Spleen (tissue), 11 donors: ENCODE measurements around the gene ZNF691. TPM values are rescaled to one million over a fixed set of nuclear protein-coding genes. Genes with fewer than 3 reads are reported as not detected.

Source experiments
- DNase-seq: peaks from one replicate; pipeline ENCODE4 v3.0.0-alpha.2; 2020
- H3K27ac ChIP-seq, 8 donors: fragments of 200-600 bp; sonication (generic) in 7 of 8; 1 replicate in 4 of 8; 2 replicates in 4 of 8; pipeline versions ENCODE4 v1.5.0 to v1.8.0; 2016 to 2021; ENCODE audit warnings: inconsistent platforms in 4 of 8, mild to moderate bottlenecking in 4 of 8, moderate library complexity in 1 of 8
- H3K27me3 ChIP-seq, 7 donors: fragments of 200-600 bp; sonication (generic) in 6 of 7; replicated peaks in 1 of 7; 1 replicate in 4 of 7; 2 replicates in 3 of 7; pipeline versions ENCODE4 v1.5.0 to v1.8.0; 2016 to 2021; ENCODE audit warnings: inconsistent platforms in 3 of 7, mild to moderate bottlenecking in 1 of 7
- H3K36me3 ChIP-seq, 6 donors: fragments of 200-600 bp; sonication (generic) in 5 of 6; 1 replicate in 4 of 6; 2 replicates in 2 of 6; pipeline versions ENCODE4 v1.5.0 to v1.8.0; 2016 to 2021; ENCODE audit warnings: inconsistent platforms in 2 of 6
- H3K4me1 ChIP-seq, 6 donors: fragments of 200-600 bp; sonication (generic) in 5 of 6; 1 replicate in 3 of 6; 2 replicates in 3 of 6; pipeline versions ENCODE4 v1.5.0 to v1.8.0; 2016 to 2021; ENCODE audit warnings: inconsistent platforms in 3 of 6
- H3K4me3 ChIP-seq, 8 donors: fragments of 200-600 bp; sonication (generic) in 7 of 8; 1 replicate in 4 of 8; 2 replicates in 4 of 8; pipeline versions ENCODE4 v1.5.0 to v1.8.0; 2016 to 2021; ENCODE audit warnings: inconsistent platforms in 4 of 8, mild to moderate bottlenecking in 4 of 8, moderate library complexity in 2 of 8
- H3K9me3 ChIP-seq, 8 donors: fragments of 200-600 bp; sonication (generic) in 7 of 8; 1 replicate in 4 of 8; 2 replicates in 4 of 8; pipeline versions ENCODE4 v1.5.0 to v1.8.0; 2016 to 2021; ENCODE audit warnings: inconsistent platforms in 4 of 8
- POLR2A ChIP-seq, 3 donors: fragments of 450-650 bp; IDR thresholded peaks; one replicate each; pipeline ENCODE4 v1.5.1; 2017; ENCODE audit warnings: antibody characterized with exemption in 3 of 3, mild to moderate bottlenecking in 1 of 3
- POLR2AphosphoS5 ChIP-seq, 3 donors: sonication (generic); formaldehyde crosslinking; IDR thresholded peaks; one replicate each; pipeline ENCODE4 v1.5.1; 2017; ENCODE audit warnings: antibody characterized with exemption in 3 of 3
- WGBS, 5 donors: extraction: QIAGEN DNeasy Blood & Tissue Kit in 3 of 5; methylation state at CpG; one replicate each; pipeline versions ENCODE4 v1.1.5 to v1.1.7; 2013 to 2018; 5-methylcytosine and 5-hydroxymethylcytosine counted together
- intact Hi-C: fragments of 100-400 bp; cut with DNase I; formaldehyde crosslinking; loops from one replicate; pipeline ENCODE4 v1.15.0; 2023; ENCODE audit warnings: low total_unique reads
- polyA plus RNA-seq, 3 donors: library from polyadenylated mRNA; stranded (reverse); fragments of 200-250 nt; gene quantifications; one replicate each; pipeline ENCODE4 v1.2.1, GENCODE V29; 2013
- total RNA-seq, 7 donors: library from RNA; depleted of rRNA in 3 of 7; stranded (reverse); fragments of >200 nt in 3 of 7; fragmentation: NEBNext Ultra II Directional in 4 of 7; extraction: Animal tissue kit (Norgen Biotek cat#: 25700) in 4 of 7; gene quantifications; one replicate each; pipeline versions ENCODE4 v1.1.0 to v1.2.1, GENCODE V29; 2016 to 2021
- TF ChIP-seq, protein P1 (sequence below), 11 experiments: fragments of 200-600 bp in 7 of 11; fragments of 450-650 bp in 4 of 11; sonication (generic) in 4 of 11; IDR thresholded peaks in 8 of 11; conservative IDR thresholded peaks in 3 of 11; 1 replicate in 7 of 11; 2 replicates in 4 of 11; pipeline versions ENCODE4 v1.4.0 to v1.8.0; 2016 to 2021; ENCODE audit warnings: antibody characterized with exemption in 11 of 11, inconsistent platforms in 4 of 11, mild to moderate bottlenecking in 1 of 11
- donor health status: healthy with polysubstance abuse.
- donor health status: DM: no; HTN: no; CAD: no; lungs with moderate emphysema.
- donor health status: DM: no; HTN: no; CAD: no.
- donor health status: Bipolar disorder and iron deficiency.
- donor health status: healthy.
- donor health status: DM: no; HTN: no; CAD: no.
- donor health status: DM: yes; HTN: yes; CAD: no.

The ZNF691 gene
- total and polyA plus RNA-seq, 10 donors: 9.6 to 18.3 (median 12.1) TPM

GRCh38 chr1:42886046-42886739, 39.8 kb downstream of the ZNF691 start:
- intact Hi-C loops: no loop called here
- 84 to 88% (median 86%) methylated on average over 16 of the region's 16 CpGs for WGBS, 5 donors
- Histone ChIP-seq H3K36me3 (no peaks in the 10 kb centered on the region), H3K27me3 (peaks cover 0 to 5% (median 0%) of the 10 kb centered on the region in 7 donors), H3K27ac (no peak overlapping the region), H3K4me3 (no peak overlapping the region), H3K9me3 (no peaks in the 10 kb centered on the region), H3K4me1 (no peaks in the 10 kb centered on the region)
- no peak for TF ChIP-seq POLR2A (IDR thresholded peaks at IDR 0.05)
- TF ChIP-seq, protein P1, sequence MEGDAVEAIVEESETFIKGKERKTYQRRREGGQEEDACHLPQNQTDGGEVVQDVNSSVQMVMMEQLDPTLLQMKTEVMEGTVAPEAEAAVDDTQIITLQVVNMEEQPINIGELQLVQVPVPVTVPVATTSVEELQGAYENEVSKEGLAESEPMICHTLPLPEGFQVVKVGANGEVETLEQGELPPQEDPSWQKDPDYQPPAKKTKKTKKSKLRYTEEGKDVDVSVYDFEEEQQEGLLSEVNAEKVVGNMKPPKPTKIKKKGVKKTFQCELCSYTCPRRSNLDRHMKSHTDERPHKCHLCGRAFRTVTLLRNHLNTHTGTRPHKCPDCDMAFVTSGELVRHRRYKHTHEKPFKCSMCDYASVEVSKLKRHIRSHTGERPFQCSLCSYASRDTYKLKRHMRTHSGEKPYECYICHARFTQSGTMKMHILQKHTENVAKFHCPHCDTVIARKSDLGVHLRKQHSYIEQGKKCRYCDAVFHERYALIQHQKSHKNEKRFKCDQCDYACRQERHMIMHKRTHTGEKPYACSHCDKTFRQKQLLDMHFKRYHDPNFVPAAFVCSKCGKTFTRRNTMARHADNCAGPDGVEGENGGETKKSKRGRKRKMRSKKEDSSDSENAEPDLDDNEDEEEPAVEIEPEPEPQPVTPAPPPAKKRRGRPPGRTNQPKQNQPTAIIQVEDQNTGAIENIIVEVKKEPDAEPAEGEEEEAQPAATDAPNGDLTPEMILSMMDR (IDR thresholded peaks at IDR 0.05 in 8 of 11, conservative IDR thresholded peaks at IDR 0.05 in 3 of 11): no peak
- no peak for TF ChIP-seq POLR2AphosphoS5 (IDR thresholded peaks at IDR 0.05)
- DNase-seq: no peak

- DNase-seq: no peak
- Histone ChIP-seq H3K36me3 (no peaks in the 10 kb centered on the region), H3K9me3 (no peaks in the 10 kb centered on the region), H3K4me1 (no peaks in the 10 kb centered on the region), H3K27me3 (peaks cover 0 to 5% (median 0%) of the 10 kb centered on the region in 7 donors), H3K27ac (no peak overlapping the region), H3K4me3 (no peak overlapping the region)
- TF ChIP-seq, protein P1 (IDR thresholded peaks at IDR 0.05 in 8 of 11, conservative IDR thresholded peaks at IDR 0.05 in 3 of 11): no peak
- TF ChIP-seq POLR2A (IDR thresholded peaks at IDR 0.05) (no peak), POLR2AphosphoS5 (IDR thresholded peaks at IDR 0.05) (no peak)
- WGBS, 5 donors: 75 to 90% (median 86%) methylated on average over 20 to 21 of the region's 21 CpGs
- intact Hi-C loops: no loop called here
Observed at GRCh38 chr1:42886800-42887199, 40.4 kb downstream of the ZNF691 start.

DNA sequence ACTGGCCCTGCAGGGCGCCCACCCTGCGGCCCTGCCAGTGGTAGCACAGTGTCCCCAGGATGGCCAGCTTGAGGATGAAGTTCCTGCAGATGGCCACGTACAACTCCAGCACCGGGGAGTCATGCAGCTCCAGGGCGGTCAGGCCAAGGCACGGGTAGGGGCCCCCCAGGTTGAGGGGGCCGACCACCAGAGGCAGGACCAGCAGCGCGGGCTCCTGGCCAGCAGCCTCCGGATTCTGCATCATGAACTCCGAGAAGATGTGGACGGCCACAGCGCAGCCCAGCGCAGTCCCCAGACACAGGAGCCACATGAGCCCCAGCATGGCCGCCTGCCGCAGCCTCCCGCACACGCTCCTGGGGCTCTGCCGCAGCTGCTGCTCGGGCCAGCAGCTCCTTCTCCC, 41.0 kb downstream of the ZNF691 start:
- Histone ChIP-seq H3K27ac (no peak overlapping the region), H3K36me3 (no peaks in the 10 kb centered on the region), H3K9me3 (no peaks in the 10 kb centered on the region), H3K4me1 (no peaks in the 10 kb centered on the region), H3K27me3 (peaks cover 0 to 5% (median 0%) of the 10 kb centered on the region in 7 donors), H3K4me3 (no peak overlapping the region)
- WGBS, 5 donors: 85 to 97% (median 94%) methylated on average over 13 to 20 of the region's 20 CpGs
- intact Hi-C loops: no loop called here
- no peak for TF ChIP-seq POLR2A (IDR thresholded peaks at IDR 0.05)
- TF ChIP-seq, protein P1 (IDR thresholded peaks at IDR 0.05 in 8 of 11, conservative IDR thresholded peaks at IDR 0.05 in 3 of 11): no peak
- no peak for TF ChIP-seq POLR2AphosphoS5 (IDR thresholded peaks at IDR 0.05)
- DNase-seq: no peak

DNA sequence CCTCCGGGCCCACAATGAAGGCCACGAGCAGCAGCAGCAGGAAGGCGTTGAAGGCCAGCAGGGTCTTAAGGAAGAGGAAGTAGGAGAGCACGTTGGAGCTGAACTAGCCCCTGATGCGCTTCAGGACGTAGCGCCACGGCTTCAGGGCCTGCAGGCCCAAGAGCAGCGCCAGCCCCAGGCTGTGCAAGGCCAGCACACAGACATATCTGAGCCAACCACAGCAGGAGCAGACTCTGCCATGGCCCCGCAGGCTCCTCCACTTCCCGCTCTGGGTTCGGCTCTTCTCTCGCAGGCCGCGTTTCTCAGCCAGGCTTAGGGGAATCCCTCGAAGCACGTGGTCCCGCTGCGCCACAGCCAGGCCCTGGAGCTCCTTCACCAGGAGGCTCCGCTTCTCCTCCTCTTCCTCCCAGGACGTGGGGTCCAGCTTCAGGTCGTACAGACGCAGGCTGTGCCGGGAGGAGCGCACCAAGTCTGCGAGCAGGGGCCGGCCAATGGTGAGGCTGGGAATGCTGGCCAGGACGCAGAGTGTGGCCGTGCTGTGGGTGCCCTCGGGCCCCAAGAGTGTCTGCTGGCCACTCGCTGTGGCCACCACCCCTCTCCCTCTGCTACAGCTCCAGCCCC, 41.7 kb downstream of the ZNF691 start:
- no peaks in the 10 kb centered on the region for H3K36me3 ChIP-seq
- no peaks in the 10 kb centered on the region for H3K4me1 ChIP-seq
- DNase-seq: no peak
- H3K9me3 ChIP-seq: no peaks in the 10 kb centered on the region
- no peak overlapping the region for H3K27ac ChIP-seq
- 84 to 92% (median 88%) methylated on average over 25 to 31 of the region's 31 CpGs for WGBS, 5 donors
- H3K27me3 ChIP-seq: peaks cover 0 to 5% (median 0%) of the 10 kb centered on the region in 7 donors
- intact Hi-C loops: no loop called here
- H3K4me3 ChIP-seq: no peak overlapping the region
- TF ChIP-seq POLR2AphosphoS5 (IDR thresholded peaks at IDR 0.05): no peak
- TF ChIP-seq, protein P1 (IDR thresholded peaks at IDR 0.05 in 8 of 11, conservative IDR thresholded peaks at IDR 0.05 in 3 of 11): no peak
- TF ChIP-seq POLR2A (IDR thresholded peaks at IDR 0.05): no peak
